AG04450 (cell line): ENCODE data around the gene CBX2. TPM values are rescaled to one million over a fixed set of nuclear protein-coding genes. Genes with fewer than 3 reads are reported as not detected.

Source experiments
- CTCF ChIA-PET: fragments of 300-600, 350-600 bp; formaldehyde crosslinking; extraction: SDS; loops from one replicate; lab custom pipeline; 2022; ENCODE audit warnings: antibody characterized with exemption, inconsistent platforms; lab: Charles Lee
- POLR2A ChIA-PET: fragments of 350-600 bp; formaldehyde crosslinking; extraction: SDS; loops from one replicate; lab custom pipeline; 2021; ENCODE audit warnings: antibody characterized with exemption, inconsistent platforms; lab: Yijun Ruan, JAX
- DNase-seq: peaks from one replicate; pipeline ENCODE4 v3.0.0-alpha.2; 2011; ENCODE audit warnings: low read depth, low spot score
- H3K27ac ChIP-seq: one replicate; pipeline ENCODE4 v1.5.1; 2012; ENCODE audit warnings: low read depth, low read length, control low read depth
- H3K27me3 ChIP-seq: one replicate; pipeline ENCODE4 v1.6.0; 2012; ENCODE audit warnings: low read length; ENCODE audit not compliant: control insufficient read depth, insufficient read depth
- H3K4me3 ChIP-seq: 2 replicates; pipeline ENCODE4 v1.5.1; 2011; ENCODE audit warnings: mild to moderate bottlenecking, low read depth, low read length, control low read depth
- H3K9me3 ChIP-seq: 2 replicates; pipeline ENCODE4 v1.5.1; 2012; ENCODE audit warnings: low read length; ENCODE audit not compliant: control insufficient read depth, insufficient read depth
- polyA plus RNA-seq: library from polyadenylated mRNA; depleted of rRNA; stranded (reverse); fragments of >200 nt; gene quantifications from 2 replicates; pipeline ENCODE4 v1.2.3, GENCODE V29; 2011
- TF ChIP-seq, protein P1 (sequence below): IDR thresholded peaks from 2 replicates; pipeline ENCODE4 v1.5.1; 2011; ENCODE audit warnings: low read depth, low read length, control low read depth, inconsistent platforms

CBX2 gene
- polyA plus RNA-seq, 1 experiment: 2.3 TPM

- ChIA-PET CTCF (interaction anchor here (0.7 to 2.2 kb wide), 11 partner anchors 14 to 241 kb away, joined by 3 to 9 read pairs (median 4); no protein-coding TSS in a partner anchor), POLR2A (interaction anchor here (0.6 to 1.2 kb wide), 3 partner anchors 13 to 170 kb away, joined by 3 to 7 read pairs (median 6); partner anchors contain the start of gene CBX4)
- no peak for DNase-seq
- TF ChIP-seq, protein P1, sequence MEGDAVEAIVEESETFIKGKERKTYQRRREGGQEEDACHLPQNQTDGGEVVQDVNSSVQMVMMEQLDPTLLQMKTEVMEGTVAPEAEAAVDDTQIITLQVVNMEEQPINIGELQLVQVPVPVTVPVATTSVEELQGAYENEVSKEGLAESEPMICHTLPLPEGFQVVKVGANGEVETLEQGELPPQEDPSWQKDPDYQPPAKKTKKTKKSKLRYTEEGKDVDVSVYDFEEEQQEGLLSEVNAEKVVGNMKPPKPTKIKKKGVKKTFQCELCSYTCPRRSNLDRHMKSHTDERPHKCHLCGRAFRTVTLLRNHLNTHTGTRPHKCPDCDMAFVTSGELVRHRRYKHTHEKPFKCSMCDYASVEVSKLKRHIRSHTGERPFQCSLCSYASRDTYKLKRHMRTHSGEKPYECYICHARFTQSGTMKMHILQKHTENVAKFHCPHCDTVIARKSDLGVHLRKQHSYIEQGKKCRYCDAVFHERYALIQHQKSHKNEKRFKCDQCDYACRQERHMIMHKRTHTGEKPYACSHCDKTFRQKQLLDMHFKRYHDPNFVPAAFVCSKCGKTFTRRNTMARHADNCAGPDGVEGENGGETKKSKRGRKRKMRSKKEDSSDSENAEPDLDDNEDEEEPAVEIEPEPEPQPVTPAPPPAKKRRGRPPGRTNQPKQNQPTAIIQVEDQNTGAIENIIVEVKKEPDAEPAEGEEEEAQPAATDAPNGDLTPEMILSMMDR: no peak
- H3K9me3 ChIP-seq: no peaks in the 10 kb centered on the region; the same call in 1 of the 2 replicates
- H3K4me3 ChIP-seq: no peak overlapping the region
- peaks cover 56% of the 10 kb centered on the region for H3K27me3 ChIP-seq
- no peak overlapping the region for H3K27ac ChIP-seq
Observed at GRCh38 chr17:79745641-79746105, 32.3 kb upstream of the CBX2 start.

GRCh38 chr17:79746889-79747507, 30.9 kb upstream of the CBX2 start:
- Histone ChIP-seq H3K27ac (no peak overlapping the region), H3K9me3 (no peaks in the 10 kb centered on the region; the same call in 1 of the 2 replicates), H3K27me3 (peaks cover 59% of the 10 kb centered on the region), H3K4me3 (no peak overlapping the region)
- no peak for DNase-seq
- TF ChIP-seq, protein P1: no peak
- POLR2A ChIA-PET: interaction anchor here (1.2 kb wide), 1 partner anchor 92 kb away, joined by 7 read pairs; the partner anchor contains the start of gene CBX4
- CTCF ChIA-PET: interaction anchor here (0.7 to 2.2 kb wide), 7 partner anchors 12 to 244 kb away, joined by 3 to 9 read pairs (median 3); no protein-coding TSS in a partner anchor

DNA sequence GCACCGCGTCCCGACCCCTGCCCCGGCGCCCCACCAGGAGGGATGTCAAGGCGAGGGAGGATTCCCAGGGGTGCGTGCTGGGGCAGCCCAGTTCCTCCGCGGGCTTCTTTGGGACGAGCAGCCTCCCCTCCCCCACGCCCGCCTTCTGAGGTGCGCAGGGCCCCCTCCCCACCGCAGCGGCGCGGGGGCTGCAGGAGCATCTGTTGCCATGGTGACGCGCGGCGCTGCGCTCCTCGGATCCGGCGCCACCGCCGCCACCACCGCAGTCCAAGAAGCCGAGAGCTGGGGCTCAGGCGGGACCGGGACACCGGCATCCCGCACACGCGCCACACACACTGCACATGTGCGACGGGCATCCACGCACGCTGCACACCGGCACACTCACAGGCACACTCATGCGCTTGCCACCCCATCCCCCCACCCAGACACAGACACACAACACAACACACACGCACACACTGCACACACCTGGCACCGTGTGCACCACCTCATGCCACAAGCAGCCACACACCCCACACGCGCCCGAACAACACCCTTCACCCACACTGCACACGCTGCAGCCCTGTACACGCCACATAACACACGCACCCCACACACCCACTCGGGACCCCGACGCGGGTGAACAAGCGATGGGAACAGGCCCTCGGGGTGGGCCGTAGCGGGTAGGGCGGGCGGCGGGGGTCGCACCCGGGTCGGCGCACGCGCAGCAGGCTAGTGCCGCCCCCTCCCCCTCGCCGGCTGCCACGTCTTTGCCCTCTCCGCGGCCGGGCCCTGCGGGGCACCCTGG, 30.2 kb upstream of the CBX2 start:
- H3K27me3 ChIP-seq: peaks cover 56% of the 10 kb centered on the region
- POLR2A ChIA-PET: no interaction called here
- H3K9me3 ChIP-seq: no peaks in the 10 kb centered on the region; the same call in 1 of the 2 replicates
- H3K27ac ChIP-seq: no peak overlapping the region
- CTCF ChIA-PET: no interaction called here
- no peak for DNase-seq
- TF ChIP-seq, protein P1: no peak
- H3K4me3 ChIP-seq: no peak overlapping the region

DNA sequence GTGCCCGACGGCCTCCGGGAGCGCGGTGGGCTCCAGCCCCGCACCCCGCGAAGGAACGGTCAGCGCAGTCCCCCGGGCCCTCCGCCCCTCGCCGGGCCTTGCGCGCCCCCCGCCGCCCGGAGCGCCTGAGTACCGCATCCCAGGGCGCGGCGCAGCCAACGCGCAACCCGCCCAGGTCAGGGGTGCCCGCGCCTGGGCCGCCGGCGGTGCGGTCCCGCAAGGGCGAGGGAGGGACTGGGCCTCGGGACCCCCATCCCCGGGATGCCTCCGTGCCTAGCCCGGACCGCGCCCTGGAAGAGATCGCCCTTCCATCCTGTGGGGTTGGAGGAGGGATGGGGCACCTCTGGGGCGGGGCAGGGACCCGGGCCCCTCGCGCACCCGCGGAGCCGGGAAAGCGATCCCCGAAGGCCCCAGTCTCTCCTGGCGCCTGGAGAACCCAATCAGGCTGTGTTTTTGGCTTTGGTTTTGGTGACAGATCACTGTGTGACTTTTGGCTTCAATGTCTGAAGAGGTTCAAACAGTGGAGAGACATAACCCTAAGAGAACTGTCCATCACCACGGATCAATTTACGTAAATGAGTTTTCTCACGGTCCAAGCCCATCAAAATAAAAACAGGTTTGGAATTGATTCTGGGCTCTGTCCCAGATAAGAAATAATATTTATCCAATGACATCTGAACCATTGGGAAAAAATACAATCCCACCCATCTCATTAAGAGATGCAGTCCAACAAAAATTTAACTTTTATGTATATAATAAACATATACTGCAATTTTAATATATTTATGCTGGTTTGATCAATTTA, 29.5 kb upstream of the CBX2 start:
- Histone ChIP-seq H3K9me3 (no peaks in the 10 kb centered on the region; the same call in 1 of the 2 replicates), H3K27ac (no peak overlapping the region), H3K4me3 (no peak overlapping the region), H3K27me3 (peaks cover 53% of the 10 kb centered on the region)
- no peak for DNase-seq
- TF ChIP-seq, protein P1: no peak
- ChIA-PET POLR2A (no interaction called here), CTCF (interaction anchor here (1.2 kb wide), 1 partner anchor 8 kb away, joined by 5 read pairs; no protein-coding TSS in a partner anchor)
